IMR-90 (cell line): ENCODE measurements around the gene HAGHL. TPM values are rescaled to one million over a fixed set of nuclear protein-coding genes. Genes with fewer than 3 reads are reported as not detected.

ENCODE experiments used
- ATAC-seq: fragments of 200-7000 bp; cut with Tn5 transposase; 2 replicates; pipeline ENCODE4 v1.9.1; 2020; ENCODE audit warnings: low read depth, mild to moderate bottlenecking, moderate library complexity
- BruUV-seq: library from RNA; stranded (reverse); fragments of 400-500 nt; replicated peaks from 2 replicates; lab custom pipeline; 2021; lab: Mats Ljungman, UMichigan
- CTCF ChIA-PET: fragments of 300-600 bp; formaldehyde crosslinking; extraction: SDS; loops from one replicate; lab custom pipeline; 2021; ENCODE audit warnings: antibody characterized with exemption; lab: Yijun Ruan, JAX
- POLR2A ChIA-PET: fragments of 300-600 bp; sonication (Branson Sonifier 250); formaldehyde crosslinking; loops from one replicate; lab custom pipeline; 2022; ENCODE audit warnings: antibody characterized with exemption; ENCODE audit not compliant: unreplicated experiment; lab: Charles Lee
- DNase-seq: peaks from one replicate; pipeline ENCODE4 v3.0.0; 2013
- H2AFZ ChIP-seq: replicated peaks from 2 replicates; pipeline ENCODE3; 2013; ENCODE audit warnings: low read length, mild to moderate bottlenecking; ENCODE audit not compliant: poor library complexity
- H2AK5ac ChIP-seq: 2 replicates; pipeline ENCODE4 v1.6.1; 2013; ENCODE audit warnings: low read depth, low read length, inconsistent platforms
- H2AK9ac ChIP-seq: replicated peaks from 2 replicates; pipeline ENCODE3; 2013; ENCODE audit warnings: mild to moderate bottlenecking, low read depth, low read length, moderate library complexity; ENCODE audit not compliant: poor library complexity
- H2BK120ac ChIP-seq: 2 replicates; pipeline ENCODE4 v1.6.1; 2013; ENCODE audit warnings: low read depth, low read length, inconsistent platforms
- H2BK15ac ChIP-seq: 3 replicates; pipeline ENCODE4 v1.6.1; 2013; ENCODE audit warnings: low read depth, low read length, inconsistent platforms
- H2BK20ac ChIP-seq: 2 replicates; pipeline ENCODE4 v1.6.1; 2013; ENCODE audit warnings: low read depth, mild to moderate bottlenecking, inconsistent platforms, low read length, moderate library complexity
- H2BK5ac ChIP-seq: 2 replicates; pipeline ENCODE4 v1.6.1; 2013; ENCODE audit warnings: mild to moderate bottlenecking, low read depth, low read length, inconsistent platforms; ENCODE audit not compliant: poor library complexity, severe bottlenecking
- H3K14ac ChIP-seq: replicated peaks from 2 replicates; pipeline ENCODE4 v1.6.1; 2013; ENCODE audit warnings: low read depth, low read length, inconsistent platforms
- H3K18ac ChIP-seq: 2 replicates; pipeline ENCODE4 v1.6.1; 2013; ENCODE audit warnings: low read depth, low read length, control low read depth
- H3K23ac ChIP-seq: 2 replicates; pipeline ENCODE4 v1.6.1; 2013; ENCODE audit warnings: low read depth, low read length, inconsistent platforms
- H3K27ac ChIP-seq: 2 replicates; pipeline ENCODE4 v1.5.1; 2013; ENCODE audit warnings: mild to moderate bottlenecking, control low read depth, low read length; ENCODE audit not compliant: insufficient read depth
- H3K27me3 ChIP-seq: 2 replicates; pipeline ENCODE4 v1.6.1; 2013; ENCODE audit warnings: low read length; ENCODE audit not compliant: control insufficient read depth, insufficient read depth
- H3K36me3 ChIP-seq: 2 replicates; pipeline ENCODE4 v1.6.1; 2013; ENCODE audit warnings: low read length, mixed read lengths; ENCODE audit not compliant: control insufficient read depth, insufficient read depth
- H3K4ac ChIP-seq: 2 replicates; pipeline ENCODE4 v1.6.1; 2013; ENCODE audit warnings: low read depth, low read length, inconsistent platforms
- H3K4me1 ChIP-seq: 2 replicates; pipeline ENCODE4 v1.6.1; 2013; ENCODE audit warnings: low read length, mixed read lengths; ENCODE audit not compliant: control insufficient read depth, insufficient read depth
- H3K4me2 ChIP-seq: 2 replicates; pipeline ENCODE4 v1.6.1; 2013; ENCODE audit warnings: low read depth, mild to moderate bottlenecking, control low read depth, low read length, moderate library complexity
- H3K4me3 ChIP-seq: 2 replicates; pipeline ENCODE4 v1.5.1; 2013; ENCODE audit warnings: low read depth, mild to moderate bottlenecking, control low read depth, low read length, moderate library complexity; ENCODE audit not compliant: insufficient read depth
- H3K56ac ChIP-seq: 2 replicates; pipeline ENCODE4 v1.6.1; 2013; ENCODE audit warnings: low read length, inconsistent platforms; ENCODE audit not compliant: insufficient read depth; ENCODE audit errors: extremely low read depth
- H3K79me1 ChIP-seq, 2 experiments: 2 replicates each; pipeline ENCODE4 v1.6.1; 2013; ENCODE audit warnings: low read length in 2 of 2, inconsistent platforms in 1 of 2, low read depth in 1 of 2
- H3K9ac ChIP-seq: 2 replicates; pipeline ENCODE4 v1.6.1; 2013; ENCODE audit warnings: low read depth, low read length, control low read depth
- H3K9me1 ChIP-seq: 2 replicates; pipeline ENCODE4 v1.6.1; 2013; ENCODE audit warnings: low read length, inconsistent platforms; ENCODE audit not compliant: insufficient read depth
- H3K9me3 ChIP-seq: 2 replicates; pipeline ENCODE4 v1.6.1; 2013; ENCODE audit warnings: low read length; ENCODE audit not compliant: control insufficient read depth, insufficient read depth
- H4K20me1 ChIP-seq: 2 replicates; pipeline ENCODE4 v1.6.1; 2013; ENCODE audit warnings: low read length, inconsistent platforms; ENCODE audit not compliant: insufficient read depth
- H4K5ac ChIP-seq: 2 replicates; pipeline ENCODE4 v1.6.1; 2013; ENCODE audit warnings: mild to moderate bottlenecking, low read depth, low read length, control low read depth
- H4K8ac ChIP-seq, 2 experiments: 2 replicates each; pipeline ENCODE4 v1.6.1; 2013; ENCODE audit warnings: low read depth in 2 of 2, low read length in 2 of 2, control low read depth in 1 of 2, inconsistent platforms in 1 of 2
- H4K91ac ChIP-seq: 2 replicates; pipeline ENCODE4 v1.6.1; 2013; ENCODE audit warnings: low read depth, low read length, inconsistent platforms; ENCODE audit not compliant: insufficient read depth
- RFX5 ChIP-seq: IDR thresholded peaks from 2 replicates; pipeline ENCODE4 v1.8.0; 2012; ENCODE audit warnings: low read depth, mild to moderate bottlenecking, low read length, moderate library complexity
- WGBS, 2 experiments: methylation state at CpG; one replicate each; pipeline versions ENCODE4 v1.1.5 to v1.1.7; 2013; ENCODE audit warnings: missing lambda C conversion rate in 2 of 2; ENCODE audit not compliant: insufficient read length in 1 of 2; ENCODE audit errors: extremely low coverage in 2 of 2; 5-methylcytosine and 5-hydroxymethylcytosine counted together
- dilution Hi-C: fragments of 300-500 bp; cut with HindIII; formaldehyde crosslinking; loops from one replicate; pipeline ENCODE4 v1.14.3; 2018; ENCODE audit warnings: low sequenced_read_pairs; ENCODE audit not compliant: unreplicated experiment
- in situ Hi-C: fragments of 300-500 bp; cut with MboI; formaldehyde crosslinking; loops from 3 replicates; pipeline ENCODE4 v1.14.3; 2019; ENCODE audit warnings: low sequenced_read_pairs, inconsistent platforms, mixed read lengths
- intact Hi-C: fragments of 100-400 bp; cut with micrococcal nuclease; formaldehyde crosslinking; loops from 2 replicates; pipeline ENCODE4 v1.10.0; 2022
- polyA plus RNA-seq, 3 experiments: library from polyadenylated mRNA; depleted of rRNA; stranded (reverse); fragments of >200 nt; gene quantifications; 2 replicates each; pipeline ENCODE4 v1.2.3, GENCODE V29; 2012; ENCODE audit warnings: low replicate concordance in 1 of 3
- total RNA-seq: library from RNA; depleted of rRNA; stranded (reverse); fragments of >200 nt; gene quantifications from 2 replicates; pipeline ENCODE4 v1.2.3, GENCODE V29; 2012

HAGHL gene
- total and polyA plus RNA-seq, 2 of the 4 experiments (the other 2 are of a cell fraction), result 3.0 to 12.5 TPM

GRCh38 chr16:777826-778225 is 50.9 kb downstream of the HAGHL start:
- Histone ChIP-seq H3K4me3 (no peak overlapping the region), H3K27me3 (peaks cover 9% of the 10 kb centered on the region; the same call in 1 of the 2 replicates), H3K36me3 (no peaks in the 10 kb centered on the region), H3K79me1 (no peaks in the 10 kb centered on the region), H2AFZ (peak overlapping the region; percentile 68), H3K4ac (no peak overlapping the region), H2AK5ac (no peak overlapping the region), H3K9ac (no peak overlapping the region), H3K4me2 (no peak overlapping the region), H2BK120ac (no peak overlapping the region), H3K56ac (no peak overlapping the region), H4K8ac (no peak overlapping the region), H3K9me3 (no peaks in the 10 kb centered on the region), H4K5ac (no peak overlapping the region), H2BK20ac (no peak overlapping the region), H3K23ac (no peak overlapping the region), H2AK9ac (no peak overlapping the region), H3K27ac (no peak overlapping the region), H4K91ac (no peak overlapping the region), H2BK15ac (no peak overlapping the region), H4K20me1 (no peaks in the 10 kb centered on the region), H3K18ac (no peak overlapping the region), H2BK5ac (no peak overlapping the region), H3K4me1 (no peaks in the 10 kb centered on the region), H3K14ac (no peak overlapping the region), H3K9me1 (no peaks in the 10 kb centered on the region)
- in situ Hi-C loops, result no loop called here
- DNase-seq (peak; percentile 19), ATAC-seq (peak; percentile 51)
- no peak for TF ChIP-seq RFX5
- intact Hi-C loops, result no loop called here
- ChIA-PET CTCF (no interaction called here), POLR2A (no interaction called here)
- dilution Hi-C loops, result no loop called here
- no TSS peak for BruUV-seq
- WGBS, 2 experiments, result 55% methylated on average over 3 of the region's 16 CpGs; no CpG with 5 or more reads in 1 of the 2 experiments
